HG02642 (cell line): ENCODE measurements around the gene JAM3.
"Not testable (repeated sequence)": the region's sequence is repeated elsewhere in the genome, so short reads cannot be mapped to it uniquely, and the experiment has no call there.

Experiments used
- ATAC-seq: cut with Tn5 transposase; IDR thresholded peaks from one replicate; pipeline ENCODE4 v1.9.1; 2021; ENCODE audit warnings: mild to moderate bottlenecking; ENCODE audit not compliant: unreplicated experiment, poor library complexity

Gene JAM3

GRCh38 chr11:134055029-134055428 lies 13.8 kb upstream of the JAM3 start:
- ATAC-seq = no peak

- ATAC-seq = no peak
Observed at GRCh38 chr11:134060316-134060715, 8.6 kb upstream of the JAM3 start.

GRCh38 chr11:134062265-134063123 lies 6.4 kb upstream of the JAM3 start:
- ATAC-seq = no peak

- ATAC-seq = no peak
Observed at GRCh38 chr11:134063124-134063495, 5.8 kb upstream of the JAM3 start.

GRCh38 chr11:134063991-134064747 lies 4.7 kb upstream of the JAM3 start:
- ATAC-seq = no peak

- ATAC-seq = no peak
Observed at GRCh38 chr11:134065381-134065780, 3.5 kb upstream of the JAM3 start.

- no peak for ATAC-seq
Observed at GRCh38 chr11:134066943-134067885, 1.7 kb upstream of the JAM3 start.

- no peak for ATAC-seq
Observed at GRCh38 chr11:134069426-134070341, 812 bp downstream of the JAM3 start.

GRCh38 chr11:134070342-134070845 lies 1.5 kb downstream of the JAM3 start:
- no peak for ATAC-seq

- no peak for ATAC-seq
Observed at GRCh38 chr11:134071306-134071705, 2.4 kb downstream of the JAM3 start.

- no peak for ATAC-seq
Observed at GRCh38 chr11:134071766-134072402, 3.0 kb downstream of the JAM3 start.

GRCh38 chr11:134072844-134073243 lies 4.0 kb downstream of the JAM3 start:
- ATAC-seq = no peak

GRCh38 chr11:134074346-134074745 lies 5.5 kb downstream of the JAM3 start:
- no peak for ATAC-seq

GRCh38 chr11:134074766-134075165 lies 5.9 kb downstream of the JAM3 start:
- ATAC-seq = no peak

GRCh38 chr11:134079317-134079716 lies 10.4 kb downstream of the JAM3 start:
- no peak for ATAC-seq

GRCh38 chr11:134081258-134081657 lies 12.4 kb downstream of the JAM3 start:
- not testable (repeated sequence) for ATAC-seq

GRCh38 chr11:134082990-134083389 lies 14.1 kb downstream of the JAM3 start:
- no peak for ATAC-seq

- no peak for ATAC-seq
Observed at GRCh38 chr11:134086376-134086775, 17.5 kb downstream of the JAM3 start.

- ATAC-seq = not testable (repeated sequence)
Observed at GRCh38 chr11:134092006-134092405, 23.1 kb downstream of the JAM3 start.
